ENCODE results near the gene IRAK2.
"Not testable (repeated sequence)": the region's sequence is repeated elsewhere in the genome, so short reads cannot be mapped to it uniquely, and the experiment has no call there.

IRAK2 gene

GRCh38 chr3:10155658-10156057, 9.1 kb upstream of the IRAK2 start:
- no peak for DNase-seq (ENCODE audit: extremely low spot score)
- ChIA-PET POLR2A (no interaction called here), CTCF (interaction anchor here (0.8 kb wide), 1 partner anchor 58 kb away, joined by 3 read pairs; no protein-coding TSS in a partner anchor)
- TF ChIP-seq CTCF (IDR thresholded peaks at IDR 0.05; ENCODE audit: control extremely low read depth, extremely low read depth, low read depth, missing control alignments) = no peak

GRCh38 chr3:10157031-10157430, 7.7 kb upstream of the IRAK2 start:
- CTCF ChIA-PET = no interaction called here
- no peak for DNase-seq (ENCODE audit: extremely low spot score)
- POLR2A ChIA-PET = no interaction called here
- TF ChIP-seq CTCF (IDR thresholded peaks at IDR 0.05; ENCODE audit: control extremely low read depth, extremely low read depth, low read depth, missing control alignments) = no peak

GRCh38 chr3:10158555-10158954, 6.2 kb upstream of the IRAK2 start:
- POLR2A ChIA-PET; DNase-seq (ENCODE audit: extremely low spot score); CTCF ChIA-PET: not testable (repeated sequence)

GRCh38 chr3:10160346-10160745, 4.4 kb upstream of the IRAK2 start:
- POLR2A ChIA-PET = no interaction called here
- CTCF ChIA-PET = interaction anchor here (0.9 to 2.1 kb wide), 3 partner anchors 9 to 20 kb away, joined by 3 to 8 read pairs (median 6); no protein-coding TSS in a partner anchor

GRCh38 chr3:10160925-10161324, 3.8 kb upstream of the IRAK2 start:
- CTCF ChIA-PET = interaction anchor here (0.9 to 2.1 kb wide), 4 partner anchors 9 to 20 kb away, joined by 3 to 8 read pairs (median 5); no protein-coding TSS in a partner anchor
- no peak for TF ChIP-seq CTCF (IDR thresholded peaks at IDR 0.05; ENCODE audit: control extremely low read depth, extremely low read depth, low read depth, missing control alignments)
- POLR2A ChIA-PET = no interaction called here
- DNase-seq (ENCODE audit: extremely low spot score) = no peak

More at GRCh38 chr3:10160346-10160745, 4.4 kb upstream of the IRAK2 start:
- TF ChIP-seq CTCF (IDR thresholded peaks at IDR 0.05; ENCODE audit: control extremely low read depth, extremely low read depth, low read depth, missing control alignments) = no peak
- no peak for DNase-seq (ENCODE audit: extremely low spot score)

- DNase-seq (ENCODE audit: extremely low spot score) = no peak
- ChIA-PET POLR2A (interaction anchor here (0.9 kb wide), 1 partner anchor 10 kb away, joined by 3 read pairs; no protein-coding TSS in a partner anchor), CTCF (interaction anchor here (1.8 kb wide), 1 partner anchor 15 kb away, joined by 4 read pairs; no protein-coding TSS in a partner anchor)
- TF ChIP-seq CTCF (IDR thresholded peaks at IDR 0.05; ENCODE audit: control extremely low read depth, extremely low read depth, low read depth, missing control alignments) = no peak
Observed at GRCh38 chr3:10162185-10162584, 2.5 kb upstream of the IRAK2 start.

GRCh38 chr3:10164201-10164545, 546 bp upstream of the IRAK2 start:
- CTCF ChIA-PET = interaction anchor here (0.7 to 1.7 kb wide), 12 partner anchors 12 to 129 kb away, joined by 3 to 10 read pairs (median 3); no protein-coding TSS in a partner anchor
- DNase-seq (ENCODE audit: extremely low spot score); POLR2A ChIA-PET: not testable (repeated sequence)

- no peak for TF ChIP-seq CTCF (IDR thresholded peaks at IDR 0.05; ENCODE audit: control extremely low read depth, extremely low read depth, low read depth, missing control alignments)
- CTCF ChIA-PET = interaction anchor here (2.1 to 2.6 kb wide), 2 partner anchors 11 to 26 kb away, joined by 5 to 12 read pairs; no protein-coding TSS in a partner anchor
- POLR2A ChIA-PET = no interaction called here
- no peak for DNase-seq (ENCODE audit: extremely low spot score)
Observed at GRCh38 chr3:10166213-10166604, 1.5 kb downstream of the IRAK2 start.
